ENCODE results near the gene LUZP2. TPM values are rescaled to one million over a fixed set of nuclear protein-coding genes. Genes with fewer than 3 reads are reported as not detected.

LUZP2 gene
- total and polyA plus RNA-seq, 9 of the 15 experiments (the other 6 are each of a cell fraction or from before 2014, with no cell fraction given), result not detected

GRCh38 chr11:24497831-24498230 is 978 bp downstream of the LUZP2 start:
- no TSS peak for BruUV-seq (replicated peaks)
- ChIA-PET CTCF (ENCODE audit: low intra/inter-chr PET ratio) (interaction anchor here (0.6 kb wide), 1 partner anchor 50 kb away, joined by 3 read pairs; no protein-coding TSS in a partner anchor), POLR2A (no interaction called here)
- H3K9me3 ChIP-seq (replicated peaks; ENCODE audit: control insufficient read depth, insufficient read depth, low read depth, low read length), result no peaks in the 10 kb centered on the region
- H3K9ac ChIP-seq (ENCODE audit: insufficient read depth in 1 of 2, low read depth in 2 of 2, low read length in 2 of 2), result no peak overlapping the region
- no peaks in the 10 kb centered on the region for H3K79me2 ChIP-seq (ENCODE audit: control insufficient read depth, insufficient read depth, low read length)
- H3K27me3 ChIP-seq (ENCODE audit: control insufficient read depth in 2 of 2, insufficient read depth in 2 of 2, low read length in 2 of 2), result no peaks in the 10 kb centered on the region
- no peaks in the 10 kb centered on the region for H4K20me1 ChIP-seq (replicated peaks; ENCODE audit: control insufficient read depth, insufficient read depth, low read length)
- intact Hi-C loops (cut with micrococcal nuclease), result no loop called here
- no peaks in the 10 kb centered on the region for H3K36me3 ChIP-seq (ENCODE audit: control insufficient read depth, insufficient read depth, low read length)
- WGBS (ENCODE audit: insufficient coverage, low coverage, missing lambda C conversion rate), result 0% methylated on average over 3 of the region's 3 CpGs
- no peaks in the 10 kb centered on the region for H3K9me1 ChIP-seq (ENCODE audit: control insufficient read depth, insufficient read depth, low read length)
- H3K4me2 ChIP-seq (ENCODE audit: insufficient read depth, low read length), result no peak overlapping the region
- no peak overlapping the region for H3K4me3 ChIP-seq
- no peaks in the 10 kb centered on the region for H3K4me1 ChIP-seq (replicated peaks in 1 of 2; ENCODE audit: control insufficient read depth in 2 of 2, insufficient read depth in 2 of 2, low read length in 2 of 2)
- in situ Hi-C loops (cut with MboI), result no loop called here
- FAIRE-seq (no peak), ATAC-seq (no peak), DNase-seq (ENCODE audit: extremely low read depth in 1 of 4, low spot score in 3 of 4) (no peak)
- no peak overlapping the region for H3K27ac ChIP-seq (ENCODE audit: extremely low read depth, low read depth, low read length)
- H2AFZ ChIP-seq (ENCODE audit: low read depth, low read length), result no peak overlapping the region
- TF ChIP-seq PREB (CRISPR knock-in tag; IDR thresholded peaks at IDR 0.05) (no peak), ZNF316 (IDR thresholded peaks at IDR 0.05) (no peak), STAT6 (CRISPR knock-in tag; IDR thresholded peaks at IDR 0.05) (no peak), AFF4 (CRISPR knock-in tag; IDR thresholded peaks at IDR 0.05) (no peak), EP400 (IDR thresholded peaks at IDR 0.05) (no peak), ZBTB11 (CRISPR knock-in tag; IDR thresholded peaks at IDR 0.05) (no peak), SAFB (IDR thresholded peaks at IDR 0.05; ENCODE audit: borderline replicate concordance, low read depth, low read length) (no peak), JUN (IDR thresholded peaks at IDR 0.05; ENCODE audit: borderline replicate concordance, low read depth, low read length) (no peak), JUN (CRISPR knock-in tag; IDR thresholded peaks at IDR 0.05; ENCODE audit: borderline replicate concordance) (no peak)
